HEK293 (cell line): Measurements from ENCODE around the gene SLC8A2.

Experiments used
- CTCF ChIA-PET: fragments of 350-600 bp; formaldehyde crosslinking; extraction: SDS; loops from one replicate; lab custom pipeline; 2021; ENCODE audit warnings: antibody characterized with exemption; lab: Yijun Ruan, JAX
- POLR2A ChIA-PET: fragments of 300-600 bp; formaldehyde crosslinking; extraction: SDS; loops from one replicate; lab custom pipeline; 2020; ENCODE audit warnings: antibody characterized with exemption, inconsistent platforms; lab: Yijun Ruan, JAX
- H3K27ac ChIP-seq: fragments of 200-500 bp; sonication (Bioruptor generic); 2 replicates; pipeline ENCODE4 v1.5.1; 2014; ENCODE audit warnings: low read depth, low read length, control low read depth, inconsistent platforms; ENCODE audit errors: extremely low read depth
- H3K36me3 ChIP-seq, 2 experiments: fragments of 200-500 bp in 1 of 2; sonication (Bioruptor generic) in 1 of 2; 1 replicate in 1 of 2; 2 replicates in 1 of 2; pipeline ENCODE4 v1.5.1; 2014 to 2017; ENCODE audit warnings: inconsistent platforms in 2 of 2, low read length in 2 of 2; ENCODE audit not compliant: control insufficient read depth in 2 of 2, insufficient read depth in 1 of 2
- H3K4me1 ChIP-seq: fragments of 200-500 bp; sonication (Bioruptor generic); 2 replicates; pipeline ENCODE4 v1.5.1; 2014; ENCODE audit warnings: mild to moderate bottlenecking, low read length, inconsistent platforms; ENCODE audit not compliant: control insufficient read depth, insufficient read depth
- H3K4me3 ChIP-seq: 2 replicates; pipeline ENCODE4 v1.5.1; 2011; ENCODE audit warnings: low read depth, mild to moderate bottlenecking, control low read depth, low read length, moderate library complexity
- H3K9me3 ChIP-seq: fragments of 200-500 bp; sonication (Bioruptor generic); 2 replicates; pipeline ENCODE4 v1.5.1; 2014; ENCODE audit warnings: low read depth, low read length, inconsistent platforms; ENCODE audit not compliant: control insufficient read depth, insufficient read depth
- HOXA7 ChIP-seq: sonication (generic); formaldehyde crosslinking; IDR thresholded peaks from 2 replicates; pipeline ENCODE4 v1.8.1; 2022; ENCODE audit warnings: missing genetic modification reagents, borderline replicate concordance
- SCRT1 ChIP-seq: fragments of 450-650 bp; formaldehyde crosslinking; IDR thresholded peaks from 2 replicates; pipeline ENCODE4 v1.5.1; 2016; ENCODE audit warnings: missing biosample characterization, missing genetic modification characterization, borderline replicate concordance
- SETDB1 ChIP-seq: IDR thresholded peaks from one replicate; pipeline ENCODE4 v1.6.1; 2017; ENCODE audit warnings: mild to moderate bottlenecking, low read length, moderate library complexity, mixed read lengths; ENCODE audit not compliant: insufficient read length
- SP2 ChIP-seq: fragments of 450-650 bp; formaldehyde crosslinking; IDR thresholded peaks from 2 replicates; pipeline ENCODE4 v1.5.1; 2016; ENCODE audit warnings: missing biosample characterization, missing genetic modification characterization
- ZNF16 ChIP-seq: fragments of 450-650 bp; formaldehyde crosslinking; IDR thresholded peaks from 2 replicates; pipeline ENCODE4 v1.5.1; 2016; ENCODE audit warnings: low read depth, missing biosample characterization, missing genetic modification characterization
- ZNF423 ChIP-seq: fragments of 450-650 bp; formaldehyde crosslinking; IDR thresholded peaks from 2 replicates; pipeline ENCODE4 v1.5.1; 2016; ENCODE audit warnings: missing biosample characterization, missing genetic modification characterization
- ZNF624 ChIP-seq: fragments of 450-650 bp; formaldehyde crosslinking; IDR thresholded peaks from 2 replicates; pipeline ENCODE4 v1.5.1; 2017; ENCODE audit warnings: missing biosample characterization, missing genetic modification characterization
- ZNF660 ChIP-seq: fragments of 450-650 bp; IDR thresholded peaks from 2 replicates; pipeline ENCODE4 v1.5.1; 2018; ENCODE audit warnings: missing biosample characterization, mild to moderate bottlenecking, missing genetic modification characterization
- ZNF677 ChIP-seq: fragments of 450-650 bp; IDR thresholded peaks from 2 replicates; pipeline ENCODE4 v1.5.0; 2018; ENCODE audit warnings: missing biosample characterization, mild to moderate bottlenecking, missing genetic modification characterization, moderate library complexity
- ZNF76 ChIP-seq: fragments of 450-650 bp; formaldehyde crosslinking; IDR thresholded peaks from 2 replicates; pipeline ENCODE4; 2016; ENCODE audit warnings: low read depth, missing biosample characterization, missing genetic modification characterization, borderline replicate concordance
- TF ChIP-seq, protein P1 (sequence below): fragments of 450-650 bp; formaldehyde crosslinking; IDR thresholded peaks from 2 replicates; pipeline ENCODE4 v1.5.1; 2016; ENCODE audit warnings: missing biosample characterization, missing genetic modification characterization, borderline replicate concordance
- TF ChIP-seq, protein P2 (sequence below): fragments of 450-650 bp; formaldehyde crosslinking; IDR thresholded peaks from 2 replicates; pipeline ENCODE4 v1.5.1; 2016; ENCODE audit warnings: missing biosample characterization, missing genetic modification characterization
- TF ChIP-seq, protein P3 (sequence below): fragments of 450-650 bp; formaldehyde crosslinking; IDR thresholded peaks from 2 replicates; pipeline ENCODE4 v1.5.1; 2016; ENCODE audit warnings: missing biosample characterization, missing genetic modification characterization
- TF ChIP-seq, protein P4 (sequence below): fragments of 450-650 bp; formaldehyde crosslinking; IDR thresholded peaks from 2 replicates; pipeline ENCODE4 v1.5.1; 2017; ENCODE audit warnings: missing biosample characterization, missing genetic modification characterization
- TF ChIP-seq, protein P5 (sequence below): sonication (generic); formaldehyde crosslinking; IDR thresholded peaks from 2 replicates; pipeline ENCODE4 v1.8.1; 2022; ENCODE audit warnings: mild to moderate bottlenecking, moderate library complexity, missing genetic modification reagents
- TF ChIP-seq, protein P6 (sequence below): fragments of 450-650 bp; formaldehyde crosslinking; IDR thresholded peaks from 2 replicates; pipeline ENCODE4 v1.5.1; 2016; ENCODE audit warnings: missing biosample characterization, missing genetic modification characterization
- TF ChIP-seq, protein P7 (sequence below): fragments of 450-650 bp; formaldehyde crosslinking; IDR thresholded peaks from 2 replicates; pipeline ENCODE4 v1.5.1; 2016; ENCODE audit warnings: missing biosample characterization, missing genetic modification characterization

SLC8A2 gene

DNA sequence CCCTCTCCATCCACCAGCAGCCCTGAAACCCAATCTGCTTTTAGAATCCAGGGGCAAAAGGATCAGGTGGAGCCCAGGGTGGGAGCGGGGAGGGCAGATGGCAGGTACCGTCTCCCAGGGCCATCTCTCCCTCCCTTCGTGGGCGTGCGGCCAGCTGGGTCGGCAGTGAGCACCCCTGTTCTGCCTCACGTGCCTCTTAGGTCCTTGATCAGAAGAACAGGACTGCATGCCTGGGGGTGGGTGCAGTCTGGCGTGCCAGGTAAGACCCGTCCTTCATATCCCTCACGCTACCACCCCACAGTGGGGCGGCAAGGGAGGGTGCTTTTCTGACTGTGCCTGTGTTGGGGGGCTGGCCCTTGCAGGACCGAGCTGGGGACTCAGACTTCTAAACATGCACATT is 2.0 kb downstream of the SLC8A2 start:
- Histone ChIP-seq H3K9me3 (no peaks in the 10 kb centered on the region), H3K4me3 (no peak overlapping the region), H3K27ac (no peak overlapping the region), H3K4me1 (no peaks in the 10 kb centered on the region), H3K36me3 (no peaks in the 10 kb centered on the region)
- TF ChIP-seq, protein P1, sequence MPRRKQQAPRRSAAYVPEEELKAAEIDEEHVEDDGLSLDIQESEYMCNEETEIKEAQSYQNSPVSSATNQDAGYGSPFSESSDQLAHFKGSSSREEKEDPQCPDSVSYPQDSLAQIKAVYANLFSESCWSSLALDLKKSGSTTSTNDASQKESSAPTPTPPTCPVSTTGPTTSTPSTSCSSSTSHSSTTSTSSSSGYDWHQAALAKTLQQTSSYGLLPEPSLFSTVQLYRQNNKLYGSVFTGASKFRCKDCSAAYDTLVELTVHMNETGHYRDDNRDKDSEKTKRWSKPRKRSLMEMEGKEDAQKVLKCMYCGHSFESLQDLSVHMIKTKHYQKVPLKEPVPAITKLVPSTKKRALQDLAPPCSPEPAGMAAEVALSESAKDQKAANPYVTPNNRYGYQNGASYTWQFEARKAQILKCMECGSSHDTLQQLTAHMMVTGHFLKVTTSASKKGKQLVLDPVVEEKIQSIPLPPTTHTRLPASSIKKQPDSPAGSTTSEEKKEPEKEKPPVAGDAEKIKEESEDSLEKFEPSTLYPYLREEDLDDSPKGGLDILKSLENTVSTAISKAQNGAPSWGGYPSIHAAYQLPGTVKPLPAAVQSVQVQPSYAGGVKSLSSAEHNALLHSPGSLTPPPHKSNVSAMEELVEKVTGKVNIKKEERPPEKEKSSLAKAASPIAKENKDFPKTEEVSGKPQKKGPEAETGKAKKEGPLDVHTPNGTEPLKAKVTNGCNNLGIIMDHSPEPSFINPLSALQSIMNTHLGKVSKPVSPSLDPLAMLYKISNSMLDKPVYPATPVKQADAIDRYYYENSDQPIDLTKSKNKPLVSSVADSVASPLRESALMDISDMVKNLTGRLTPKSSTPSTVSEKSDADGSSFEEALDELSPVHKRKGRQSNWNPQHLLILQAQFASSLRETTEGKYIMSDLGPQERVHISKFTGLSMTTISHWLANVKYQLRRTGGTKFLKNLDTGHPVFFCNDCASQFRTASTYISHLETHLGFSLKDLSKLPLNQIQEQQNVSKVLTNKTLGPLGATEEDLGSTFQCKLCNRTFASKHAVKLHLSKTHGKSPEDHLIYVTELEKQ: no peak
- TF ChIP-seq, protein P2, sequence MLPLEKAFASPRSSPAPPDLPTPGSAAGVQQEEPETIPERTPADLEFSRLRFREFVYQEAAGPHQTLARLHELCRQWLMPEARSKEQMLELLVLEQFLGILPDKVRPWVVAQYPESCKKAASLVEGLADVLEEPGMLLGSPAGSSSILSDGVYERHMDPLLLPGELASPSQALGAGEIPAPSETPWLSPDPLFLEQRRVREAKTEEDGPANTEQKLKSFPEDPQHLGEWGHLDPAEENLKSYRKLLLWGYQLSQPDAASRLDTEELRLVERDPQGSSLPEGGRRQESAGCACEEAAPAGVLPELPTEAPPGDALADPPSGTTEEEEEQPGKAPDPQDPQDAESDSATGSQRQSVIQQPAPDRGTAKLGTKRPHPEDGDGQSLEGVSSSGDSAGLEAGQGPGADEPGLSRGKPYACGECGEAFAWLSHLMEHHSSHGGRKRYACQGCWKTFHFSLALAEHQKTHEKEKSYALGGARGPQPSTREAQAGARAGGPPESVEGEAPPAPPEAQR (tag by site-specific recombination): no peak
- TF ChIP-seq ZNF423 (tag by site-specific recombination): no peak
- no peak for TF ChIP-seq ZNF677 (tag by site-specific recombination)
- TF ChIP-seq, protein P3, sequence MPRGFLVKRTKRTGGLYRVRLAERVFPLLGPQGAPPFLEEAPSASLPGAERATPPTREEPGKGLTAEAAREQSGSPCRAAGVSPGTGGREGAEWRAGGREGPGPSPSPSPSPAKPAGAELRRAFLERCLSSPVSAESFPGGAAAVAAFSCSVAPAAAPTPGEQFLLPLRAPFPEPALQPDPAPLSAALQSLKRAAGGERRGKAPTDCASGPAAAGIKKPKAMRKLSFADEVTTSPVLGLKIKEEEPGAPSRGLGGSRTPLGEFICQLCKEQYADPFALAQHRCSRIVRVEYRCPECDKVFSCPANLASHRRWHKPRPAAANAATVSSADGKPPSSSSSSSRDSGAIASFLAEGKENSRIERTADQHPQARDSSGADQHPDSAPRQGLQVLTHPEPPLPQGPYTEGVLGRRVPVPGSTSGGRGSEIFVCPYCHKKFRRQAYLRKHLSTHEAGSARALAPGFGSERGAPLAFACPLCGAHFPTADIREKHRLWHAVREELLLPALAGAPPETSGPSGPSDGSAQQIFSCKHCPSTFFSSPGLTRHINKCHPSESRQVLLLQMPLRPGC: no peak
- TF ChIP-seq SP2 (tag by site-specific recombination): peak; percentile 31; the same call in 1 of the 2 replicates
- CTCF ChIA-PET: interaction anchor here (0.8 kb wide), 1 partner anchor 31 kb away, joined by 6 read pairs; no protein-coding TSS in a partner anchor
- POLR2A ChIA-PET: no interaction called here

DNA sequence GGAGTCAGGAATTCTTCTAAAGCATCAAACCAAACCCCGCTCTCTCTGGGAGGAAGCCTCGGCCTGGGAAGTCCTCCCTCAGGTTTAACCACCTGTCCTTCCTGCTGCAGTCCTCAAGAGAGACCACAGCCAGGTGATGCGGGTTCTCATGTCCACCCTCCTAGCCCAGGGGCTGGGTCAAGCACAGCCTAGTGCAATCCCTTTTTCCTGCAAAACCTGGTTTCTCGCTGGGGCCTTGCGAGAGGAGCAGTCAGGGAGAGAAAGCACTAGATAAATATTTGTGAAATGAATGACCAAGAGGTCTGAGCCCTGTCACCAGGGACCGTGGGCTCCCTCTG is 2.4 kb downstream of the SLC8A2 start:
- Histone ChIP-seq H3K9me3 (no peaks in the 10 kb centered on the region), H3K27ac (no peak overlapping the region), H3K4me1 (no peaks in the 10 kb centered on the region), H3K4me3 (no peak overlapping the region), H3K36me3 (no peaks in the 10 kb centered on the region)
- ChIA-PET CTCF (interaction anchor here (1.2 kb wide), 1 partner anchor 14 kb away, joined by 5 read pairs; the partner anchor contains the start of gene KPTN), POLR2A (no interaction called here)
- TF ChIP-seq, protein P4, sequence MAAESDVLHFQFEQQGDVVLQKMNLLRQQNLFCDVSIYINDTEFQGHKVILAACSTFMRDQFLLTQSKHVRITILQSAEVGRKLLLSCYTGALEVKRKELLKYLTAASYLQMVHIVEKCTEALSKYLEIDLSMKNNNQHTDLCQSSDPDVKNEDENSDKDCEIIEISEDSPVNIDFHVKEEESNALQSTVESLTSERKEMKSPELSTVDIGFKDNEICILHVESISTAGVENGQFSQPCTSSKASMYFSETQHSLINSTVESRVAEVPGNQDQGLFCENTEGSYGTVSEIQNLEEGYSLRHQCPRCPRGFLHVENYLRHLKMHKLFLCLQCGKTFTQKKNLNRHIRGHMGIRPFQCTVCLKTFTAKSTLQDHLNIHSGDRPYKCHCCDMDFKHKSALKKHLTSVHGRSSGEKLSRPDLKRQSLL (tag by site-specific recombination): no peak
- TF ChIP-seq, protein P2 (tag by site-specific recombination): no peak
- TF ChIP-seq ZNF16 (tag by site-specific recombination) (no peak), SETDB1 (no peak), ZNF76 (tag by site-specific recombination) (no peak), ZNF660 (tag by site-specific recombination) (no peak), ZNF423 (tag by site-specific recombination) (no peak), ZNF624 (tag by site-specific recombination) (no peak), SCRT1 (tag by site-specific recombination) (no peak), HOXA7 (CRISPR knock-in tag) (no peak)
- TF ChIP-seq, protein P5, sequence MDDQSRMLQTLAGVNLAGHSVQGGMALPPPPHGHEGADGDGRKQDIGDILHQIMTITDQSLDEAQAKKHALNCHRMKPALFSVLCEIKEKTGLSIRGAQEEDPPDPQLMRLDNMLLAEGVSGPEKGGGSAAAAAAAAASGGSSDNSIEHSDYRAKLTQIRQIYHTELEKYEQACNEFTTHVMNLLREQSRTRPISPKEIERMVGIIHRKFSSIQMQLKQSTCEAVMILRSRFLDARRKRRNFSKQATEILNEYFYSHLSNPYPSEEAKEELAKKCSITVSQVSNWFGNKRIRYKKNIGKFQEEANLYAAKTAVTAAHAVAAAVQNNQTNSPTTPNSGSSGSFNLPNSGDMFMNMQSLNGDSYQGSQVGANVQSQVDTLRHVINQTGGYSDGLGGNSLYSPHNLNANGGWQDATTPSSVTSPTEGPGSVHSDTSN (CRISPR knock-in tag): no peak
- TF ChIP-seq, protein P6, sequence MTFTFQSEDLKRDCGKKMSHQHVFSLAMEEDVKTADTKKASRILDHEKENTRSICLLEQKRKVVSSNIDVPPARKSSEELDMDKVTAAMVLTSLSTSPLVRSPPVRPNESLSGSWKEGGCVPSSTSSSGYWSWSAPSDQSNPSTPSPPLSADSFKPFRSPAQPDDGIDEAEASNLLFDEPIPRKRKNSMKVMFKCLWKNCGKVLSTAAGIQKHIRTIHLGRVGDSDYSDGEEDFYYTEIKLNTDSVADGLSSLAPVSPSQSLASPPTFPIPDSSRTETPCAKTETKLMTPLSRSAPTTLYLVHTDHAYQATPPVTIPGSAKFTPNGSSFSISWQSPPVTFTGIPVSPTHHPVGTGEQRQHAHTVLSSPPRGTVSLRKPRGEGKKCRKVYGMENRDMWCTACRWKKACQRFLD (tag by site-specific recombination): no peak
- TF ChIP-seq, protein P7, sequence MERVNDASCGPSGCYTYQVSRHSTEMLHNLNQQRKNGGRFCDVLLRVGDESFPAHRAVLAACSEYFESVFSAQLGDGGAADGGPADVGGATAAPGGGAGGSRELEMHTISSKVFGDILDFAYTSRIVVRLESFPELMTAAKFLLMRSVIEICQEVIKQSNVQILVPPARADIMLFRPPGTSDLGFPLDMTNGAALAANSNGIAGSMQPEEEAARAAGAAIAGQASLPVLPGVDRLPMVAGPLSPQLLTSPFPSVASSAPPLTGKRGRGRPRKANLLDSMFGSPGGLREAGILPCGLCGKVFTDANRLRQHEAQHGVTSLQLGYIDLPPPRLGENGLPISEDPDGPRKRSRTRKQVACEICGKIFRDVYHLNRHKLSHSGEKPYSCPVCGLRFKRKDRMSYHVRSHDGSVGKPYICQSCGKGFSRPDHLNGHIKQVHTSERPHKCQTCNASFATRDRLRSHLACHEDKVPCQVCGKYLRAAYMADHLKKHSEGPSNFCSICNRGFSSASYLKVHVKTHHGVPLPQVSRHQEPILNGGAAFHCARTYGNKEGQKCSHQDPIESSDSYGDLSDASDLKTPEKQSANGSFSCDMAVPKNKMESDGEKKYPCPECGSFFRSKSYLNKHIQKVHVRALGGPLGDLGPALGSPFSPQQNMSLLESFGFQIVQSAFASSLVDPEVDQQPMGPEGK (tag by site-specific recombination): no peak
